Uterus (tissue), 2 donors: ENCODE measurements around the gene MED27.

Source experiments
- POLR2A ChIP-seq, 2 donors: fragments of 450-650 bp; IDR thresholded peaks; one replicate each; pipeline ENCODE4 v1.6.1; 2016; ENCODE audit warnings: antibody characterized with exemption in 2 of 2, mild to moderate bottlenecking in 1 of 2, moderate library complexity in 1 of 2
- TF ChIP-seq, protein P1 (sequence below), 4 experiments: fragments of 200-600 bp in 2 of 4; fragments of 450-650 bp in 2 of 4; sonication (generic) in 2 of 4; IDR thresholded peaks; one replicate each; pipeline ENCODE4 v1.5.1; 2016 to 2019; ENCODE audit warnings: antibody characterized with exemption in 4 of 4, mild to moderate bottlenecking in 2 of 4, moderate library complexity in 1 of 4

DNA sequence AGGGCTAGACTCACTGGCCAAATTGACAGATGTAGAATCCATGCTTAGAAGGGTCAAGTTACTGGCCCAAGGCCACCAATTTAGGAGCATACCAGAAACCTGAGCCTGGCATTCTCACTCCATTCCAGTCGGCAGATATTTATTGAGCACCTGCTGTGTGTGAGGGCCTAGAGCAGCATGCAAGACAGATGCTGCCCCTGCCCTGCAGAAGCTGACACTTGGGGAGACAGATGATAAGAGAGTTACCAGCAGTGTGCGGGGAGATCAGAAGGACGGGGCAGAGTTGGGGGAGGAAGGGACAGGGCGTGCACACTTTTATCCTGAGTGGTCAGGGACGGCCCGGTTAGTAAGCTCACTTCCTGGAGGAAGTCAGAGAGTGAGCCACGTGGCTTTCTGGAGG, 228.3 kb downstream of the MED27 start:
- no peak for TF ChIP-seq POLR2A (IDR thresholded peaks at IDR 0.05)
- TF ChIP-seq, protein P1, sequence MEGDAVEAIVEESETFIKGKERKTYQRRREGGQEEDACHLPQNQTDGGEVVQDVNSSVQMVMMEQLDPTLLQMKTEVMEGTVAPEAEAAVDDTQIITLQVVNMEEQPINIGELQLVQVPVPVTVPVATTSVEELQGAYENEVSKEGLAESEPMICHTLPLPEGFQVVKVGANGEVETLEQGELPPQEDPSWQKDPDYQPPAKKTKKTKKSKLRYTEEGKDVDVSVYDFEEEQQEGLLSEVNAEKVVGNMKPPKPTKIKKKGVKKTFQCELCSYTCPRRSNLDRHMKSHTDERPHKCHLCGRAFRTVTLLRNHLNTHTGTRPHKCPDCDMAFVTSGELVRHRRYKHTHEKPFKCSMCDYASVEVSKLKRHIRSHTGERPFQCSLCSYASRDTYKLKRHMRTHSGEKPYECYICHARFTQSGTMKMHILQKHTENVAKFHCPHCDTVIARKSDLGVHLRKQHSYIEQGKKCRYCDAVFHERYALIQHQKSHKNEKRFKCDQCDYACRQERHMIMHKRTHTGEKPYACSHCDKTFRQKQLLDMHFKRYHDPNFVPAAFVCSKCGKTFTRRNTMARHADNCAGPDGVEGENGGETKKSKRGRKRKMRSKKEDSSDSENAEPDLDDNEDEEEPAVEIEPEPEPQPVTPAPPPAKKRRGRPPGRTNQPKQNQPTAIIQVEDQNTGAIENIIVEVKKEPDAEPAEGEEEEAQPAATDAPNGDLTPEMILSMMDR (IDR thresholded peaks at IDR 0.05) = no peak
